ENCODE results near the gene MPZL3.

MPZL3 gene

GRCh38 chr11:118231461-118231860 is 20.7 kb downstream of the MPZL3 start:
- H3K9ac ChIP-seq = no peak overlapping the region
- H3K79me2 ChIP-seq = no peaks in the 10 kb centered on the region
- TF ChIP-seq, protein P1, sequence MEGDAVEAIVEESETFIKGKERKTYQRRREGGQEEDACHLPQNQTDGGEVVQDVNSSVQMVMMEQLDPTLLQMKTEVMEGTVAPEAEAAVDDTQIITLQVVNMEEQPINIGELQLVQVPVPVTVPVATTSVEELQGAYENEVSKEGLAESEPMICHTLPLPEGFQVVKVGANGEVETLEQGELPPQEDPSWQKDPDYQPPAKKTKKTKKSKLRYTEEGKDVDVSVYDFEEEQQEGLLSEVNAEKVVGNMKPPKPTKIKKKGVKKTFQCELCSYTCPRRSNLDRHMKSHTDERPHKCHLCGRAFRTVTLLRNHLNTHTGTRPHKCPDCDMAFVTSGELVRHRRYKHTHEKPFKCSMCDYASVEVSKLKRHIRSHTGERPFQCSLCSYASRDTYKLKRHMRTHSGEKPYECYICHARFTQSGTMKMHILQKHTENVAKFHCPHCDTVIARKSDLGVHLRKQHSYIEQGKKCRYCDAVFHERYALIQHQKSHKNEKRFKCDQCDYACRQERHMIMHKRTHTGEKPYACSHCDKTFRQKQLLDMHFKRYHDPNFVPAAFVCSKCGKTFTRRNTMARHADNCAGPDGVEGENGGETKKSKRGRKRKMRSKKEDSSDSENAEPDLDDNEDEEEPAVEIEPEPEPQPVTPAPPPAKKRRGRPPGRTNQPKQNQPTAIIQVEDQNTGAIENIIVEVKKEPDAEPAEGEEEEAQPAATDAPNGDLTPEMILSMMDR (IDR thresholded peaks at IDR 0.05) = no peak
- no peaks in the 10 kb centered on the region for H3K36me3 ChIP-seq (ENCODE audit: control insufficient read depth, insufficient read depth, low read length)
- no peak overlapping the region for H3K4me3 ChIP-seq (ENCODE audit: low read depth, low read length)
- no peaks in the 10 kb centered on the region for H3K27me3 ChIP-seq (ENCODE audit: control insufficient read depth, insufficient read depth, low read length)
- no peaks in the 10 kb centered on the region for H3K9me3 ChIP-seq (ENCODE audit: control insufficient read depth, low read length)
- no peak overlapping the region for H3K4me2 ChIP-seq (ENCODE audit: low read length)
- no peaks in the 10 kb centered on the region for H3K4me1 ChIP-seq
- no peak overlapping the region for H2AFZ ChIP-seq
- no peak overlapping the region for H3K27ac ChIP-seq

GRCh38 chr11:118230088-118230487 is 22.1 kb downstream of the MPZL3 start:
- no peak overlapping the region for H3K4me3 ChIP-seq (ENCODE audit: low read depth, low read length)
- no peak overlapping the region for H3K27ac ChIP-seq
- no peaks in the 10 kb centered on the region for H3K9me3 ChIP-seq (ENCODE audit: control insufficient read depth, low read length)
- H3K36me3 ChIP-seq (ENCODE audit: control insufficient read depth, insufficient read depth, low read length) = no peaks in the 10 kb centered on the region
- TF ChIP-seq, protein P1 (IDR thresholded peaks at IDR 0.05) = no peak
- no peaks in the 10 kb centered on the region for H3K27me3 ChIP-seq (ENCODE audit: control insufficient read depth, insufficient read depth, low read length)
- no peak overlapping the region for H3K4me2 ChIP-seq (ENCODE audit: low read length)
- no peak overlapping the region for H3K9ac ChIP-seq
- H2AFZ ChIP-seq = no peak overlapping the region
- H3K4me1 ChIP-seq = no peaks in the 10 kb centered on the region
- no peaks in the 10 kb centered on the region for H3K79me2 ChIP-seq

- Histone ChIP-seq H3K4me1 (no peaks in the 10 kb centered on the region), H2AFZ (no peak overlapping the region), H3K36me3 (ENCODE audit: control insufficient read depth, insufficient read depth, low read length) (no peaks in the 10 kb centered on the region), H3K79me2 (no peaks in the 10 kb centered on the region), H3K4me3 (ENCODE audit: low read depth, low read length) (no peak overlapping the region), H3K27me3 (ENCODE audit: control insufficient read depth, insufficient read depth, low read length) (no peaks in the 10 kb centered on the region), H3K9ac (no peak overlapping the region), H3K27ac (no peak overlapping the region), H3K4me2 (ENCODE audit: low read length) (no peak overlapping the region), H3K9me3 (ENCODE audit: control insufficient read depth, low read length) (no peaks in the 10 kb centered on the region)
- TF ChIP-seq, protein P1 (IDR thresholded peaks at IDR 0.05) = no peak
These were observed 22.8 kb downstream of the MPZL3 start for GRCh38 chr11:118229274-118229847.

DNA sequence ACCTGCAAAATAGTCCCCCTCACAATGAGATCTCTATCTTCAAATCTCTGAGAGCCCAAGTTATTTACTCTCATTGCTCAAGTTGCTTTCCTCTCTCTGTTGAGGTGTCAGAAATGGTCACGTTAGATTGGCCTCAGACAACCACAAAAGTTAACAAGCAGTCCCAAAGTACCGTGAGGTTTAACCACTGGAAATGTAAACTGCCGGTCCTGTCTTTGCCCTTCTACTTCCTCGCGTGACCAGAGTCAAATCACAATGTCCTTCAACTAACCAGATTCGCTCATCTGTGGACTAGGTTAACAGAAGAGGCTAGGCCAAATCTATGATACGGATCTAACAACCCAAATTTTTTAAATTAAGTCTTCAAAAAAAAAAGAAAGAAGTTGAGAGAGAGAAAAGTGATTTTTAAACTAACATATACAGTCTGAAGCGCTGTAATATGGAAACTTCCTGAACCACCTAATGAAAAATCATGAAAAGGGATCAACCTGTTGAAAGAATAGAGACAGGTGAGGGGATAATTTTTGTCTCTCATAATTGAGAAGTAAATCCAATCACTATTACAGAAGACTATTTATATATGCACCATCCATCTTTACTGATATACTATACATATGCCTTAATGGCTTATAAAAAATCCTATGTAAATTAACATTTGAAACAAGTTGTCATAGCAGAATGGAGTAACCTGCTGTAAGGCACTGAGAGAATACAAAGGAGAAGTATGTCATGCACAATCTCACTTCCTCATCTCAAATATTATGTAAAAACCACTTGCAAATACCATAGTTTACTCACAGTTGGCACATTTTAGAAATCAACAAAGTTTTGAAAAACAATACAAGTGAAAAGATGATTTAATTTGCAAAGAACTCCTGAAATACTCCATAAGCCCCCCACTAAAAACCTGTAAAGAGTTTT is 24.0 kb downstream of the MPZL3 start:
- H3K4me1 ChIP-seq = no peaks in the 10 kb centered on the region
- no peaks in the 10 kb centered on the region for H3K27me3 ChIP-seq (ENCODE audit: control insufficient read depth, insufficient read depth, low read length)

More for the DNA sequence above, 24.0 kb downstream of the MPZL3 start:
- Histone ChIP-seq H3K9me3 (ENCODE audit: control insufficient read depth, low read length) (no peaks in the 10 kb centered on the region), H3K9ac (no peak overlapping the region), H3K36me3 (ENCODE audit: control insufficient read depth, insufficient read depth, low read length) (no peaks in the 10 kb centered on the region), H3K4me2 (ENCODE audit: low read length) (no peak overlapping the region), H3K79me2 (no peaks in the 10 kb centered on the region), H3K4me3 (ENCODE audit: low read depth, low read length) (no peak overlapping the region), H2AFZ (no peak overlapping the region), H3K27ac (no peak overlapping the region)
- TF ChIP-seq, protein P1 (IDR thresholded peaks at IDR 0.05) = no peak
